ENCODE data around the gene CAPN10. TPM values are rescaled to one million over a fixed set of nuclear protein-coding genes. Genes with fewer than 3 reads are reported as not detected.
A peak's percentile ranks its signal among the peaks of the same experiment; 100 is the strongest.

The CAPN10 gene
- total RNA-seq, 1 experiment from 2014 or later = 47.4 TPM

DNA sequence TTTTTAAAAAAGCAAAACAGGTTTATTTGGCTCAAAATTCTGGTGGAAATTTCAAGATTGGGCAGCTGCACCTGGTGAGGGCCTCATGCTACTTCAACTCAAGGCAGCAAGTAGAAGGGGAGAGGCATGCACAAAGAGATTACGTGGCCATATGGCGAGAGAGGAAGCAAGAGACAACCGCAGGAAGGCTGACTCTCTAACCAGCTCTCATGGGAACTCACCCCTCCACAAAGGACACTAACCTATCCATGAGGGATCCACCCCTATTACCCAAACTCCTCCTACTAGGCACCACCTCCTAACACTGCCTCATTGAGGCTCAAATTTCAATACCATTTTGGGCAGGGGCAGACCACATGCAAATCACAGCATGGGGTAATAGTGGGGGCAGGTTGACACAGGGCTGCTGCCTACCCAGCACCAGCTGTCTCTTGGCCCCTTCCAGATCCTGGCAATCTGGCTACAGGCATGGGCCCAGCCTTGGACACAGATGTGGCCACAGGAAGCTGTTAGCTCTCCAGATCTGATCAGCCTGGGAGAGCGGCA, 2.0 kb upstream of the CAPN10 start:
- Mint-ChIP-seq H3K9me3 (peaks cover 0 to 2% of the 10 kb centered on the region in 2 experiments; a peak in 1 of 5 replicates), H3K36me3 (ENCODE audit: insufficient read depth in 1 of 3, low read depth in 3 of 3) (peaks cover 2 to 6% (median 5%) of the 10 kb centered on the region in 3 experiments; a peak in 5 of 7 replicates), H3K4me1 (peaks cover 34 to 38% of the 10 kb centered on the region in 2 experiments), H3K27ac (peak overlapping the region; percentile 25 to 53 (median 44); a peak in 3 of 7 replicates), H3K27me3 (ENCODE audit: low read depth) (no peaks in the 10 kb centered on the region; the same call in 1 of the 2 replicates), H3K4me3 (peak overlapping the region; percentile 95 to 97)
- H3K14ac ChIP-seq (ENCODE audit: insufficient read depth, low read length) = no peak overlapping the region
- peaks cover 12% of the 10 kb centered on the region for H3K4me1 ChIP-seq (ENCODE audit: insufficient read depth, low read length)
- TF ChIP-seq, protein P1, sequence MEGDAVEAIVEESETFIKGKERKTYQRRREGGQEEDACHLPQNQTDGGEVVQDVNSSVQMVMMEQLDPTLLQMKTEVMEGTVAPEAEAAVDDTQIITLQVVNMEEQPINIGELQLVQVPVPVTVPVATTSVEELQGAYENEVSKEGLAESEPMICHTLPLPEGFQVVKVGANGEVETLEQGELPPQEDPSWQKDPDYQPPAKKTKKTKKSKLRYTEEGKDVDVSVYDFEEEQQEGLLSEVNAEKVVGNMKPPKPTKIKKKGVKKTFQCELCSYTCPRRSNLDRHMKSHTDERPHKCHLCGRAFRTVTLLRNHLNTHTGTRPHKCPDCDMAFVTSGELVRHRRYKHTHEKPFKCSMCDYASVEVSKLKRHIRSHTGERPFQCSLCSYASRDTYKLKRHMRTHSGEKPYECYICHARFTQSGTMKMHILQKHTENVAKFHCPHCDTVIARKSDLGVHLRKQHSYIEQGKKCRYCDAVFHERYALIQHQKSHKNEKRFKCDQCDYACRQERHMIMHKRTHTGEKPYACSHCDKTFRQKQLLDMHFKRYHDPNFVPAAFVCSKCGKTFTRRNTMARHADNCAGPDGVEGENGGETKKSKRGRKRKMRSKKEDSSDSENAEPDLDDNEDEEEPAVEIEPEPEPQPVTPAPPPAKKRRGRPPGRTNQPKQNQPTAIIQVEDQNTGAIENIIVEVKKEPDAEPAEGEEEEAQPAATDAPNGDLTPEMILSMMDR (conservative IDR thresholded peaks at IDR 0.05) = no peak
- no peak overlapping the region for H3K27ac ChIP-seq (ENCODE audit: insufficient read length, low read depth, low read length)
- H3K23ac ChIP-seq (ENCODE audit: insufficient read length, low read depth, low read length) = no peak overlapping the region
- peaks cover 13% of the 10 kb centered on the region for H3K79me2 ChIP-seq (ENCODE audit: insufficient read depth, low read length)
- no peak overlapping the region for H4K5ac ChIP-seq (ENCODE audit: insufficient read length, low read depth, low read length)
- no CpG with 5 or more reads among the region's 4 CpGs for WGBS (ENCODE audit: extremely low coverage, insufficient read length, low lambda C conversion rate)
- no peak overlapping the region for H2AK5ac ChIP-seq (ENCODE audit: insufficient read length, low read length)
- peaks cover 14% of the 10 kb centered on the region for H3K23me2 ChIP-seq (ENCODE audit: insufficient read length, low read depth, low read length, poor library complexity, severe bottlenecking)
- H2BK15ac ChIP-seq (ENCODE audit: low read depth, low read length) = no peak overlapping the region
- H3K9me3 ChIP-seq (ENCODE audit: control insufficient read depth, low read depth, low read length) = no peaks in the 10 kb centered on the region
- no peak overlapping the region for H3K18ac ChIP-seq (ENCODE audit: insufficient read length, low read depth, low read length)
- H2BK5ac ChIP-seq (ENCODE audit: insufficient read length, low read length) = no peak overlapping the region
- no peak overlapping the region for H3T11ph ChIP-seq (ENCODE audit: low read length)
- no peak overlapping the region for H3K56ac ChIP-seq (ENCODE audit: insufficient read length, low read depth, low read length)
- H3K79me1 ChIP-seq (ENCODE audit: insufficient read depth, low read depth, low read length, poor library complexity, severe bottlenecking) = peaks cover 5% of the 10 kb centered on the region
- H3K27me3 ChIP-seq (ENCODE audit: insufficient read depth, low read length) = no peaks in the 10 kb centered on the region
- H4K91ac ChIP-seq (ENCODE audit: insufficient read length, low read depth, low read length) = no peak overlapping the region
- DNase-seq = peak; percentile 64
- H2AFZ ChIP-seq (ENCODE audit: low read length) = no peak overlapping the region
- no peaks in the 10 kb centered on the region for H4K20me1 ChIP-seq (ENCODE audit: control insufficient read depth, insufficient read depth, insufficient read length)
- H3K9ac ChIP-seq (ENCODE audit: extremely low read depth, insufficient read length, low read length) = no peak overlapping the region
- no peak overlapping the region for H3K4ac ChIP-seq (ENCODE audit: low read depth, low read length)
- H3K4me2 ChIP-seq (ENCODE audit: insufficient read depth, insufficient read length, low read length) = peak overlapping the region; percentile 77
- H2BK120ac ChIP-seq (ENCODE audit: low read depth, low read length, poor library complexity, severe bottlenecking) = no peak overlapping the region
- H2BK12ac ChIP-seq (ENCODE audit: insufficient read length, low read depth, low read length) = no peak overlapping the region
- no peak overlapping the region for H4K8ac ChIP-seq (replicated peaks; ENCODE audit: insufficient read length, low read depth, low read length)
- no peak overlapping the region for H2BK20ac ChIP-seq (ENCODE audit: low read depth, low read length, poor library complexity, severe bottlenecking)
